ENCODE results near the gene SYS1. TPM values are rescaled to one million over a fixed set of nuclear protein-coding genes. Genes with fewer than 3 reads are reported as not detected.
"Not testable (repeated sequence)": the region's sequence is repeated elsewhere in the genome, so short reads cannot be mapped to it uniquely, and the experiment has no call there.

SYS1 gene
- total RNA-seq, 1 donor from 2014 or later = 25.2 TPM

GRCh38 chr20:45350217-45350616, 12.7 kb upstream of the SYS1 start:
- H3K27ac ChIP-seq (ENCODE audit: low read depth, low read length) = no peak overlapping the region
- no peak overlapping the region for H3K4me2 ChIP-seq (ENCODE audit: low read length)
- Mint-ChIP-seq H3K27me3 (ENCODE audit: low read depth, unreplicated experiment) (no peaks in the 10 kb centered on the region), H3K9me3 (ENCODE audit: unreplicated experiment) (no peaks in the 10 kb centered on the region), H3K4me3 (ENCODE audit: unreplicated experiment) (no peak overlapping the region), H3K36me3 (ENCODE audit: low read depth, unreplicated experiment) (no peaks in the 10 kb centered on the region), H3K4me1 (ENCODE audit: low read depth, unreplicated experiment) (peaks cover 35% of the 10 kb centered on the region), H3K27ac (ENCODE audit: unreplicated experiment) (no peak overlapping the region)
- no peak overlapping the region for H3K9ac ChIP-seq (ENCODE audit: low read length)
- H3K4me3 ChIP-seq (ENCODE audit: insufficient read depth, low read depth, low read length) = no peak overlapping the region
- H3K79me2 ChIP-seq (ENCODE audit: insufficient read depth, low read length) = peaks cover 29% of the 10 kb centered on the region
- no peaks in the 10 kb centered on the region for H3K9me3 ChIP-seq (ENCODE audit: insufficient read depth, low read depth, low read length)
- H4K20me1 ChIP-seq (ENCODE audit: insufficient read depth, low read length) = peaks cover 27% of the 10 kb centered on the region
- no peak for TF ChIP-seq CTCF (IDR thresholded peaks at IDR 0.05; ENCODE audit: insufficient read depth, low read depth, low read length)
- no peak for TF ChIP-seq EZH2 (IDR thresholded peaks at IDR 0.05; ENCODE audit: insufficient read depth, low read length)
- FAIRE-seq = no peak
- H3K27me3 ChIP-seq (ENCODE audit: insufficient read depth, low read length) = no peaks in the 10 kb centered on the region
- H2AFZ ChIP-seq (ENCODE audit: low read depth, low read length) = no peak overlapping the region
- no peaks in the 10 kb centered on the region for H3K36me3 ChIP-seq (ENCODE audit: insufficient read depth, low read length)
- no peak for DNase-seq (ENCODE audit: low read depth)
- H3K4me1 ChIP-seq (ENCODE audit: insufficient read depth, low read length) = peaks cover 36% of the 10 kb centered on the region

GRCh38 chr20:45350795-45351194, 12.2 kb upstream of the SYS1 start:
- not testable (repeated sequence) for H3K4me3 Mint-ChIP-seq (ENCODE audit: unreplicated experiment); DNase-seq (ENCODE audit: low read depth); H3K4me2 ChIP-seq (ENCODE audit: low read length); FAIRE-seq; H3K27me3 Mint-ChIP-seq (ENCODE audit: low read depth, unreplicated experiment); H3K27me3 ChIP-seq (ENCODE audit: insufficient read depth, low read length); H3K4me3 ChIP-seq (ENCODE audit: insufficient read depth, low read depth, low read length); H3K36me3 ChIP-seq (ENCODE audit: insufficient read depth, low read length); H3K36me3 Mint-ChIP-seq (ENCODE audit: low read depth, unreplicated experiment); H3K9me3 Mint-ChIP-seq (ENCODE audit: unreplicated experiment); H3K27ac ChIP-seq (ENCODE audit: low read depth, low read length); H2AFZ ChIP-seq (ENCODE audit: low read depth, low read length); H3K9me3 ChIP-seq (ENCODE audit: insufficient read depth, low read depth, low read length); H3K9ac ChIP-seq (ENCODE audit: low read length); H3K27ac Mint-ChIP-seq (ENCODE audit: unreplicated experiment)
- H3K4me1 Mint-ChIP-seq (ENCODE audit: low read depth, unreplicated experiment) = peaks cover 35% of the 10 kb centered on the region
- peaks cover 21% of the 10 kb centered on the region for H4K20me1 ChIP-seq (ENCODE audit: insufficient read depth, low read length)
- H3K79me2 ChIP-seq (ENCODE audit: insufficient read depth, low read length) = peaks cover 24% of the 10 kb centered on the region
- peaks cover 36% of the 10 kb centered on the region for H3K4me1 ChIP-seq (ENCODE audit: insufficient read depth, low read length)

- Histone ChIP-seq H3K9ac (ENCODE audit: low read length) (no peak overlapping the region), H3K79me2 (ENCODE audit: insufficient read depth, low read length) (peaks cover 4% of the 10 kb centered on the region), H3K27ac (ENCODE audit: low read depth, low read length) (no peak overlapping the region), H3K4me1 (ENCODE audit: insufficient read depth, low read length) (peaks cover 34% of the 10 kb centered on the region), H3K27me3 (ENCODE audit: insufficient read depth, low read length) (no peaks in the 10 kb centered on the region), H4K20me1 (ENCODE audit: insufficient read depth, low read length) (peaks cover 2% of the 10 kb centered on the region), H3K36me3 (ENCODE audit: insufficient read depth, low read length) (no peaks in the 10 kb centered on the region), H3K4me2 (ENCODE audit: low read length) (no peak overlapping the region), H3K4me3 (ENCODE audit: insufficient read depth, low read depth, low read length) (no peak overlapping the region), H3K9me3 (ENCODE audit: insufficient read depth, low read depth, low read length) (no peaks in the 10 kb centered on the region), H2AFZ (ENCODE audit: low read depth, low read length) (no peak overlapping the region)
- Mint-ChIP-seq H3K4me1 (ENCODE audit: low read depth, unreplicated experiment) (peaks cover 28% of the 10 kb centered on the region), H3K9me3 (ENCODE audit: unreplicated experiment) (no peaks in the 10 kb centered on the region), H3K4me3 (ENCODE audit: unreplicated experiment) (no peak overlapping the region), H3K27ac (ENCODE audit: unreplicated experiment) (no peak overlapping the region), H3K27me3 (ENCODE audit: low read depth, unreplicated experiment) (no peaks in the 10 kb centered on the region), H3K36me3 (ENCODE audit: low read depth, unreplicated experiment) (no peaks in the 10 kb centered on the region)
- DNase-seq (ENCODE audit: low read depth) (no peak), FAIRE-seq (no peak)
- TF ChIP-seq CTCF (IDR thresholded peaks at IDR 0.05; ENCODE audit: insufficient read depth, low read depth, low read length) (no peak), EZH2 (IDR thresholded peaks at IDR 0.05; ENCODE audit: insufficient read depth, low read length) (no peak)
Measured at GRCh38 chr20:45352729-45353128, 10.2 kb upstream of the SYS1 start.
